ENCODE results near the gene CDH23.

Gene CDH23

DNA sequence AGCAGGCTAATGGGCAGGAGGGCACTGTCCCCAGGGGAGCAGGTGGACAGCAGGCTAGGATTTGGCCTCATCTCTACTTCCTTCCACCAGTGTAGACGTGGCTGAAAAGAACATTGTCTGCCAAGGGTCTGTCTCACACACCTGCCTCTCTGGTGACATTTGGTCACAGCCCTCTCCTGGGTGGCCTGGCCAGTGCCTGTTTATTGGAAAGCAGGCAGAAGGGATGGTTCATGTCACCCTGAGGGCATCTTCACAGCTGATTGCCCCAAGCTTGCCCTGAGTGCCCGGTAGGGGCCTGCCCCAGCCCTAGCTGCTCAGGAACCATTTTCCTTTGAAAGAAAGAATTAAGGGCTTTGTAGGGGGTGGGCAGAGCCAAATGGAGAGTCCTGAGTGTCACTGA lies 184.2 kb downstream of the CDH23 start:
- TF ChIP-seq, protein P1, sequence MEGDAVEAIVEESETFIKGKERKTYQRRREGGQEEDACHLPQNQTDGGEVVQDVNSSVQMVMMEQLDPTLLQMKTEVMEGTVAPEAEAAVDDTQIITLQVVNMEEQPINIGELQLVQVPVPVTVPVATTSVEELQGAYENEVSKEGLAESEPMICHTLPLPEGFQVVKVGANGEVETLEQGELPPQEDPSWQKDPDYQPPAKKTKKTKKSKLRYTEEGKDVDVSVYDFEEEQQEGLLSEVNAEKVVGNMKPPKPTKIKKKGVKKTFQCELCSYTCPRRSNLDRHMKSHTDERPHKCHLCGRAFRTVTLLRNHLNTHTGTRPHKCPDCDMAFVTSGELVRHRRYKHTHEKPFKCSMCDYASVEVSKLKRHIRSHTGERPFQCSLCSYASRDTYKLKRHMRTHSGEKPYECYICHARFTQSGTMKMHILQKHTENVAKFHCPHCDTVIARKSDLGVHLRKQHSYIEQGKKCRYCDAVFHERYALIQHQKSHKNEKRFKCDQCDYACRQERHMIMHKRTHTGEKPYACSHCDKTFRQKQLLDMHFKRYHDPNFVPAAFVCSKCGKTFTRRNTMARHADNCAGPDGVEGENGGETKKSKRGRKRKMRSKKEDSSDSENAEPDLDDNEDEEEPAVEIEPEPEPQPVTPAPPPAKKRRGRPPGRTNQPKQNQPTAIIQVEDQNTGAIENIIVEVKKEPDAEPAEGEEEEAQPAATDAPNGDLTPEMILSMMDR (IDR thresholded peaks at IDR 0.05; ENCODE audit: low read depth, low read length), result no peak
- no peak overlapping the region for H3K4me3 ChIP-seq (ENCODE audit: low read depth, low read length)
- DNase-seq (ENCODE audit: low read depth, low spot score), result no peak
- in situ Hi-C loops (cut with HindIII; ENCODE audit: low sequenced_read_pairs), result no loop called here

DNA sequence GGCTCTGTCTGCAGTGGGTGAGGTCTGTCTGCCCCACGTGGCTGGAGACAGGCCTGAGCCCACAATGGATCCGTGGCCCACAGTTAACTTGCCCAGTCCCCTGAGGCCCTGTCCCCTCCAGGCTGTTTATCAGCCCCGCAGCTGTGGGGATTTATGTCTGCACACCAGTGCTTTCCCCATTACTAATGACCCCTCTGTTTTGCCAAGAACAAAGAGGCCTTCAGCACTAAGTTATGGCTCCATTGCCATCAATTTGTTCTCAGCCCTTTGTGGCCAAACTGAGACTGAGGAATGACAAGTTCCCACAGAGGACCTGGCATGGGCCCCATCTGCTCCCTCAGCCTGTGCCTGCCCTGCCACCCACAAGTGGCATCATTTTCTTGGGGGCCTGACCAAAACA lies 184.7 kb downstream of the CDH23 start:
- in situ Hi-C loops (cut with HindIII; ENCODE audit: low sequenced_read_pairs), result no loop called here
- H3K4me3 ChIP-seq (ENCODE audit: low read depth, low read length), result no peak overlapping the region
- TF ChIP-seq, protein P1 (IDR thresholded peaks at IDR 0.05; ENCODE audit: low read depth, low read length), result no peak
- DNase-seq (ENCODE audit: low read depth, low spot score), result no peak

DNA sequence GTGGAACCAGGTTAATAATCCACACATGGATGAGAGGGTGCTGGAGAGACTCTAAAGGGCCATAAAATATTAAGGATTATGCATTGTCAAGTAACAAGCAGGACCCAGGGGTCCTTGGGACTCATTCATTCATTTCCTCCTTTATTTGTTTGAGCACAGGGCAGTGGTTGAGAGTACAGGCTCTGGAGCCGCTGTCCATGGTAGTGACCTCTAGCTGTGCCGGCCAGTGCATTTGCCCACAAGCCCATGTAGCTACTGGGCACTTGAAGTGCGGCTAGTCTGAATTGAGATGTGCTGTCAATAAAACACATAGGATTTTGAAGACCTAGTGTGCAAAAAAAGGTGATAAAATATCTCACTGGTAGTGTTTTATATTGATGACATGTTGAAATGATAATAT lies 185.3 kb downstream of the CDH23 start:
- peak; percentile 52 for DNase-seq (ENCODE audit: low read depth, low spot score)
- no peak overlapping the region for H3K4me3 ChIP-seq (ENCODE audit: low read depth, low read length)
- TF ChIP-seq, protein P1 (IDR thresholded peaks at IDR 0.05; ENCODE audit: low read depth, low read length), result no peak
- in situ Hi-C loops (cut with HindIII; ENCODE audit: low sequenced_read_pairs), result no loop called here

DNA sequence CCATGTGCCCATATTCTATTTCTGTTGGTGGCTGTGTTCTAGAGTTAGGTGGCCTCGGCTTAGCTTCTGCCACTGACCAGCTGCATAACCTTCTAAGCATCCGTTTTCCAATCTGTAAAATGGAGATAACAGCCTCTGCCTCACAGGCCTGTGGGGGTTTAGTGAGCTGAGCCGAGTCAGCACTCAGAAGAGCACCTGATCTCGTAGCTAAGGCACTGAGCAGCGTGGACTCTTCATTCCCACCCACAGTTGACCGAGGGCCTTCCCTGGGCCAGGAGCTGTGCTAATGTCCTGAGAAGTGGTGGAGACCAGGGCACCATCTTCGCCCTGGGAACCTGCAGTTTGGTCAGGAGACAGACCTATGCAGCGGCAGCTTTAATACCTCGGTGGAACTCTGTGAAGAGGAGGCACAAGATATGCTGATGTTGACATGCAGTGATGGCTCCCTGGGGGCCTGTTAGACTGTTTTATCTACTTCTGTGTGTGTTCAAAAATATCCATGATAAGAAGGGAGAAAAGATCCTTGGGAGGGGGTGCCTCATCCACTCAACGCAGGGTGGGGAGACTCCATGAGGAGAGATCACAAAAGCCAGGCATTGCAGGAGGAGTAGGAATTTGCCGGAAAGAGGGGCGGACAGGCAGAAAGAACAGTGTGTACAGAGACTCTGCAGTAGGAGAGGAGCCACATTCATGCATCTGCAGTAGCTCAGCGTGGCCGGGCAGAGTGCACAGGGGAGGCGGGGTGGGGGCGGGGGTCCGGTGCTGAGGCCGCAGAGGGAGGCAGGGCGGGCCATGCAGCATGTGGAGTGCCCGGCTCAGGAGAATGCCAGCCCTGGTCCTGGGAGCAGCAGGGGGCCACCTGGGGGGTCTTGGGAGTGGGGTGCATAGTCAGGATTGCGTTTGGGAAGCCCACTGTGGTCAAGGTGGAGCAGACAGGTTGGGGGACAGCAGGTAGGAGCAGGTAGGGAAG lies 186.1 kb downstream of the CDH23 start:
- DNase-seq (ENCODE audit: low read depth, low spot score), result no peak
- TF ChIP-seq, protein P1 (IDR thresholded peaks at IDR 0.05; ENCODE audit: low read depth, low read length), result no peak
- H3K4me3 ChIP-seq (ENCODE audit: low read depth, low read length), result no peak overlapping the region
- in situ Hi-C loops (cut with HindIII; ENCODE audit: low sequenced_read_pairs), result no loop called here

DNA sequence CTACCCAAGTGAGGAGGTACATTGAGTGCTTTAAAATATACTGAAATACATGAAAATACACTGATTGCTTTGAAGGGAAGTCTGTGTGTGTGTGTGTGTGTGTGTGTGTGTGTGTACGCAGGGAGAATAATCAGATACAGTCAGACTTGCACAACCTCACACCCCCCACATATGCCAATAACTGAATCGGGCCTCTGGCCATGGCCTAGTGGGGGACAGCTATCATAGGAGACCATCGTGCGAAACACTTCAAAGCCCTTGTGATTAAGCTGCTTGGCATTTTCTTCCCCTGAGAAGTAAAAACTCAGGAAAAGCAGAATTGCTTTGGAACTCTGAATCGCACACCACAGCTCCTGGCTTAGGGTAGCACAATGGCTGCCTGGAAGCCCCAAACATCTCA lies 187.7 kb downstream of the CDH23 start:
- in situ Hi-C loops (cut with HindIII; ENCODE audit: low sequenced_read_pairs), result no loop called here
- no peak overlapping the region for H3K4me3 ChIP-seq (ENCODE audit: low read depth, low read length)
- peak; percentile 76 for DNase-seq (ENCODE audit: low read depth, low spot score)
- TF ChIP-seq, protein P1 (IDR thresholded peaks at IDR 0.05; ENCODE audit: low read depth, low read length), result no peak

DNA sequence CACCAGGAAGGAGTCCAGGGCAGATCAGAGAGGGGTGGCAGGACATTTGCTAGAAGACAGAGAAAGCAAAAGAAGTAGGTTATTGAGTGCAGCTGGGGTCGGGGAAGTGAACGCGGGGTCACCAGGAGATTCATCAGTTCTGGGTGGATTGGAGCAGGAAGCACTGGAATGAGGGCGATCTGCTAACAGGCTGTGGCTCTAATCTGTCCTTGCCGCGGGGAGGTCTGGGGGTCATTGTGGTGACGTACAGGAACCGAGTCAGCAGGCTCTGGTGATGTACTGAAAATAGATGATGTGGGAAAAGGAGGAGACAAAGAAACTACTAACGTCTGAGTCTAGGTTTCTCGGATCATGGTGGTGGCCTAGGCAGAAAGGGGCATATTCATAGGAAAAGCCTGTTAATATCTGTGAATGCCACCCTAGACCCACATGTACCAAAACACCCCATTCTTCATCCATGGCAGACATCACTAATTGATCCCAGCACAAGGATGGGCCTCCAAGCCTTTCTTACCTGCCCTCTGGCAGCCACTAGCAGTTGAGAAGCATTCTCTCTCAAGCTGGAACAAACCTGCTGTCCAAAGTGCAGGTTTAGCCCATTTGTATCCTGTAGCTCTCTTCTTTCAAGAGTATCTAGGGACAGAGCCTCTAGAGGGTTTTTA lies 188.3 kb downstream of the CDH23 start:
- in situ Hi-C loops (cut with HindIII; ENCODE audit: low sequenced_read_pairs), result no loop called here
- no peak overlapping the region for H3K4me3 ChIP-seq (ENCODE audit: low read depth, low read length)
- TF ChIP-seq, protein P1 (IDR thresholded peaks at IDR 0.05; ENCODE audit: low read depth, low read length), result no peak
- DNase-seq (ENCODE audit: low read depth, low spot score), result peak; percentile 84

Data from astrocyte of the spinal cord (primary cell).